ENCODE results near the gene OCEL1.

OCEL1 gene

DNA sequence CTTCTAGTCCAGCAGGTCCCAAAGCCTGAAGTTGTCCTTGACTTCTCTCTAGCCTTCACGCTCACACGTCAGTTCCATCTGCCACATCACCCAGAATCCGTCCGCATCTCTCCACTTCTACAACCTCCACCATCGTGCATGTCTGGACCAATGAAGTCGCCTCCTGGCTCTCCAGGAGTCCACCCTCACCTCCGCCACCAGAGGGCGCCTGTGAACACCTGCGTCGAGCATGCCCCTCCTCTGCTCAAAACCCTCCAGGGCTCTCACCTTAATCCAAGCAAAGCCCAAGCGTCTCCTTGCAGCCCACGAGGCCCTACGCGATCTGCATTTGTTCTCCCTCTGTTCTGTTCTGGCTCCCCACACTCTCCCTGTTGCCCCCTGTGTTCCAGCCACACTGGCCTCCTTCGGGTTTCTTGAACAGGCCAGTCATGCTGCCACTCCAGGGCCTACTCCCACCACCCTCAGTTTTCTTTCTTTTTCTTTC, 34.9 kb downstream of the OCEL1 start (continued):
- TF ChIP-seq TRIM28 (IDR thresholded peaks at IDR 0.05; ENCODE audit: borderline replicate concordance, low read length) (peak; percentile 80; the same call in 1 of the 2 replicates), ZNF146 (tag by site-specific recombination; IDR thresholded peaks at IDR 0.05) (no peak), ZSCAN30 (tag by site-specific recombination; IDR thresholded peaks at IDR 0.05) (no peak), ZSCAN18 (tag by site-specific recombination; IDR thresholded peaks at IDR 0.05) (peak; percentile 54; the same call in 1 of the 2 replicates), ZNF174 (tag by site-specific recombination; IDR thresholded peaks at IDR 0.05) (no peak), ZBTB48 (tag by site-specific recombination; IDR thresholded peaks at IDR 0.05) (0 out of 2 replicates have a peak, but pooled peaks have one; percentile 22), ZNF596 (tag by site-specific recombination; IDR thresholded peaks at IDR 0.05) (no peak), ZBTB1 (tag by site-specific recombination; IDR thresholded peaks at IDR 0.05) (no peak), HIC1 (tag by site-specific recombination; IDR thresholded peaks at IDR 0.05) (no peak), ZNF792 (tag by site-specific recombination; IDR thresholded peaks at IDR 0.05) (no peak), ZNF148 (tag by site-specific recombination; IDR thresholded peaks at IDR 0.05; ENCODE audit: borderline replicate concordance) (no peak), ZNF600 (tag by site-specific recombination; IDR thresholded peaks at IDR 0.05) (peak; percentile 96), ZNF366 (tag by site-specific recombination; conservative IDR thresholded peaks at IDR 0.05) (peak; percentile 69), KLF8 (tag by site-specific recombination; IDR thresholded peaks at IDR 0.05) (peak; percentile 53; the same call in 1 of the 2 replicates), ZFP69B (tag by site-specific recombination; IDR thresholded peaks at IDR 0.05) (peak; percentile 18; the same call in 1 of the 2 replicates), ZNF692 (tag by site-specific recombination; IDR thresholded peaks at IDR 0.05) (peak; percentile 47; the same call in 1 of the 2 replicates), ZNF133 (tag by site-specific recombination; IDR thresholded peaks at IDR 0.05) (peak; percentile 48; the same call in 1 of the 2 replicates), ZNF514 (tag by site-specific recombination; IDR thresholded peaks at IDR 0.05) (no peak), ZEB2 (tag by site-specific recombination; IDR thresholded peaks at IDR 0.05) (peak; percentile 69), ZNF114 (tag by site-specific recombination; IDR thresholded peaks at IDR 0.05) (no peak), ZNF274 (IDR thresholded peaks at IDR 0.05; ENCODE audit: low read length) (no peak), ZNF274 (tag by site-specific recombination; IDR thresholded peaks at IDR 0.05; ENCODE audit: borderline replicate concordance) (no peak), SP7 (tag by site-specific recombination; IDR thresholded peaks at IDR 0.05) (peak; percentile 51), ZNF157 (tag by site-specific recombination; IDR thresholded peaks at IDR 0.05) (no peak), ZNF341 (tag by site-specific recombination; IDR thresholded peaks at IDR 0.05; ENCODE audit: low read depth) (no peak), PATZ1 (tag by site-specific recombination; IDR thresholded peaks at IDR 0.05) (peak; percentile 54; the same call in 1 of the 2 replicates), GFI1B (tag by site-specific recombination; IDR thresholded peaks at IDR 0.05) (no peak), ZNF610 (tag by site-specific recombination; IDR thresholded peaks at IDR 0.05; ENCODE audit: borderline replicate concordance) (peak; percentile 16; the same call in 1 of the 2 replicates), ZNF585B (tag by site-specific recombination; IDR thresholded peaks at IDR 0.05) (no peak), MZF1 (tag by site-specific recombination; IDR thresholded peaks at IDR 0.05; ENCODE audit: borderline replicate concordance) (no peak)
- TF ChIP-seq, protein P1, sequence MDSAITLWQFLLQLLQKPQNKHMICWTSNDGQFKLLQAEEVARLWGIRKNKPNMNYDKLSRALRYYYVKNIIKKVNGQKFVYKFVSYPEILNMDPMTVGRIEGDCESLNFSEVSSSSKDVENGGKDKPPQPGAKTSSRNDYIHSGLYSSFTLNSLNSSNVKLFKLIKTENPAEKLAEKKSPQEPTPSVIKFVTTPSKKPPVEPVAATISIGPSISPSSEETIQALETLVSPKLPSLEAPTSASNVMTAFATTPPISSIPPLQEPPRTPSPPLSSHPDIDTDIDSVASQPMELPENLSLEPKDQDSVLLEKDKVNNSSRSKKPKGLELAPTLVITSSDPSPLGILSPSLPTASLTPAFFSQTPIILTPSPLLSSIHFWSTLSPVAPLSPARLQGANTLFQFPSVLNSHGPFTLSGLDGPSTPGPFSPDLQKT (IDR thresholded peaks at IDR 0.05; ENCODE audit: borderline replicate concordance, low read depth, low read length), result no peak

Data from HEK293 (cell line).